Glomerular visceral epithelial cell (primary cell): Measurements from ENCODE around the gene YTHDF1.
"Not testable (repeated sequence)": the region's sequence is repeated elsewhere in the genome, so short reads cannot be mapped to it uniquely, and the experiment has no call there.

Experiments used
- DNase-seq: peaks from one replicate; pipeline ENCODE4 v3.0.0-alpha.2; 2016; ENCODE audit errors: extremely low spot score

Gene YTHDF1

GRCh38 chr20:63226042-63226943 is 10.4 kb upstream of the YTHDF1 start:
- DNase-seq: peak; percentile 76

GRCh38 chr20:63225082-63225454 is 9.1 kb upstream of the YTHDF1 start:
- no peak for DNase-seq

DNA sequence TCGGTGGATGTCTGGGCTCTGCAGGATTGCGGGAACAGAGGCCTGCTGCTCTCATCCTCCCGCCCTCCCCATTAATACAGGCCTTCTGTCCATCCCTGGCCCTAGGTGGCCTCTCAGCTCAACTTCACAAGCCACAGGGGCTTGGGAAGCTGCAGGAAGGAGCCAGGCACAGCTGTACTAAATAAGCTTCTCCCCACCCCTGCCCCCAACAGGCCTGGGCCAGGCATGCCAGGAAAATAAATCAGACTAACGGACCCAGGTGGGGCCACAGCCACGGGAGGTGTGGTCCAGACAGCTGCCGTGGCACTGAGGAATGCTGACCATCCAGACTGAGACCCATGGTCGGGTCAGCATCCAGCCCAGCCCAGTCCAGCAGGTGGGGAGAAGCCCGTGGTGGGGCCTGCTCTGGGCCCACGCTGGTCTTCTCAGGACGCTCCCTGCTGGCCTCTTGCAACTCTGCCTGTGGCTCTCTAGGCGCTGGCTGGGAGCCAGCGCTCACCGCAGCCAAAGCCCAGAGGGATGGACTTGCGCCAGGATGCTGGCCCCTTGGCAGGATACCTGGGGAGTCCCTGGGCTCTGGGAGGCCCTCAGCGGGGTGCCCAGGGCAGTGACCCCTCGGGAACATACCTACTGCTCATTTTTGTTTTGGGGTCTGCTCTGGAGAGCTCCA is 8.6 kb upstream of the YTHDF1 start:
- peak; percentile 99 for DNase-seq

- DNase-seq: no peak
Measured at GRCh38 chr20:63223826-63224207, 7.9 kb upstream of the YTHDF1 start.

GRCh38 chr20:63223121-63223825 is 7.3 kb upstream of the YTHDF1 start:
- DNase-seq: peak; percentile 57

GRCh38 chr20:63222541-63222940 is 6.6 kb upstream of the YTHDF1 start:
- peak; percentile 35 for DNase-seq

GRCh38 chr20:63221400-63222053 is 5.6 kb upstream of the YTHDF1 start:
- DNase-seq: not testable (repeated sequence)

DNA sequence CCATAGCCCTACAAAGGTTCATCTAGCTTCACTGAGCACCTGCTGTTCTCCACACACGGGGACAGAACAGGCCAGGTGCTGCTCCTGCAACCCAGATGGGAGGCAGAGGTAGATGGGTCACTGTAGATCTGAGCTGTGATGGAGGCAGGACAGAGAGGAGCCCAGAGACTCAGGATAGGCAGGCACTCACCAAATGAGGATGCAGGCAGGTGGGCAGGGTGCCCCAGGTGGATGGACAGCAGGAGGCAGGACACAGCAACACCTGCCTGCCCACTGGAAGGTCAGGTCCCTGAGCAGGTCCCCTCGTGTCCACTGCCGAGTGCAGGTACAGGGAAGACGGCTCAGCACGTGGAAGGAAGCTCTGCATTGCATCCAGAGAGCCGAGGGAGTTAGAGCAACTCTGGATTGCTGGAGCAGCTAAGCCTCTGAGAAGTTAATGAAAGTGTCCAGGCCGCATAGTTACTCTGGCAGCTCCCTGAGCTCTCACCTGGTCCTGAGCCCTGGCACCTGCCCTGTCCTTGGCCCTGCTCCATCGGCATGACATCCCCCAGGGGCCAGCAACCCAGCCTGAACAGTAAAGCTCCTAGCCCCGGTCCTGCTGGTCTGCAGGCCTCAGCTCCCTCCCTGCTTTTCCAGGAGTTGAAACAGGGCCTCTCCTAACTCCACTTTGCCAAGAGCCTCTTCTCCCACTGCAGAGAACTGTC is 4.9 kb upstream of the YTHDF1 start:
- DNase-seq: no peak

DNA sequence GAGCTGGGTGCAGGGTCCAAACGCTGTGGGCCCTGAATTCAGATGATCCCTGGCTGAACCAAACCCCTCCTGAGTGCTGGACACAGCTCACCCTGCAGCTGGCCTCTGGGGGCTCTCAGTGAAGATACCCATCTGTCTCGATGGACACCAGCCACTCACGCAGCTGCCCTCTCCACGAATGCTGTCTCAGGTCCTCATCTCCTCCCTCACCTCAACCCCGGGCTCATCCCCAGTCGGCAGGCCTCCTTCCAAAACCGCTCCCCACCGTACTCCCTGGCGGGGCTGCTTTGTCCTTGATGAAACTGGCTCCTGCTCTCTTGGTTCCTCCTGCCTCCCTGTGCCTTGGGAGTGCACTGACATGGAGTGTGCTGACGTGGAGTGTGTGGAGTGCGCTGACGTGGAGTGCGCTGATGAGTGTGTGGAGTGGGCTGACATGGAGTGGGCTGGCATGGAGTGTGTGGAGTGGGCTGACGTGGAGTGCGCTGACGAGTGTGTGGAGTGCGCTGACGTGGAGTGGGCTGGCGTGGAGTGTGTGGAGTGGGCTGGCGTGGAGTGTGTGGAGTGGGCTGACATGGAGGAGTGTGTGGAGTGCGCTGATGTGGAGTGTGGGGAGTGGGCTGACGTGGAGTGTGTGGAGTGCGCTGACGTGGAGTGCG is 4.1 kb upstream of the YTHDF1 start:
- DNase-seq: no peak

DNA sequence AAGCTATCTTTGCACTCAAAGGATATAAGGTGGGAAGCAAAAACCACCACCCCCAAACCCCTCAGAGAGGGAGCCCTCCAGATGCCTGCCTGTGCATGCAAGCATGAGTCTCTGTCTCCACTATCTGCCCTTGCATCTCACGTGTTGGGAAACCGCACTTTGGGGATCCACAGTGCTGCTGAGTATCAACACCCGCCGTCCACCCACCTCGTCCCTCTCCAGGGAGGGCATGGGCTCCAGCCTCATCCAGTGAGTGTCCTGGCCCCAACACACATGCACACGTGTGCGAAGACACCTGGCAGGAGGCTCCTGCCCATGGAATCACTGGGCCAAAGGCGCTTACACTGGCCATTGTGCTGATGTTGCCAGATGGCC is 3.5 kb upstream of the YTHDF1 start:
- DNase-seq: no peak

DNA sequence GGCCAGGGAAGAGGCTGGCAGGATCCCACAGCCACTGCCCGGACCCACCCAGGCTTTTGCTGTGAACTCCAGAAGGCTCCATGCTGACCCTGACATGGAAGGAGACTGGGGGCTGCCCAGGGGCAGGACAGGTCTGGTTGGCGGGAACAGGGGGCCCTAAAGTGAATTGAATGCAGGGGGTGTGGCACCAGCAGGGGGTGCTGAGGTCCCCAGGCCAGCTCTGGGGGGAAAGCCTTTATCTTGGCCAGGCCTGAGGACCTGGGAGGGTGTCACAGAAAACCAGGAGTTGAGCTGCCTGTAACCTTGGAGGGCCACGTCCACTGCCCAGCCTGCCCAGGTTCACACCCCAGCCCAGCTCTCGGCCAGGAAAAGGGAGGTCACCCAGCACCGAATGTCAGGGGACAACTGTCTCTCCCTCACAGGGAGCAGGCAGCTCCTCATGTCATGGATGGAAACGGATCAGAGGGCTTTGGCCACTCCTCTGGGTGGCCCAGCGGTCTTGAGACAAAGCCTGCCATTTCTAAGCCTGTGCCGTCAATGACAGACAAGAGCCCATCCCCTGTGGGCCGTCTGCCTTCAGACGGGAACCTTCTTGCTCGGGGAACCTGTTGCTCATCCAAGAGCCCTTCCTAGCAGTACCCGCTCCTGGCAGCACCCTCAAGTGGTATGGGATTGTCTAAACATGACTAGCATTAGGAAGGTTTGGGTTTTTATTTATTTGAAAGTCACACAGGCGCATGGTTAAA is 2.9 kb upstream of the YTHDF1 start:
- no peak for DNase-seq

DNA sequence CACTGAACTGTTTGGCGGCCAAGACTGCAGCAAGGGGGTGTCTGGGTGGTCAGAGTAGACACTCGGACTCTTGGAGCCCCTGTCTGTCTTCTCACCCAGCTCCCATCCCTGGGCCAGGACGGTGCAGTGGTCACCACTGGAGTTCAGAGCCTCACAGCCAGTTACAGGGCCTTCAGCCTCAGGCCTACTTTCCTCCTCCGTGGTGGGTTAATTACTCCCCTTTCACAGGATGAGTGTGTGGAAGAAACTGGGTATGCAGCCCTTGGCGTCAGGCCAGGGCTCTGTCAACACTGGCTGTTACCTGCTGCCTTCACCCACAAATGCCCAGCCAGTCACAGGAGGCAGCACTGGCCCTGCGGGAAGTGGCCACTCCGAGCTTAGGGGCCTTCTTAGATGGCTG is 1.8 kb upstream of the YTHDF1 start:
- DNase-seq: peak; percentile 51

GRCh38 chr20:63216849-63217471 is 1.0 kb upstream of the YTHDF1 start:
- DNase-seq: no peak

- DNase-seq: peak; percentile 78
Measured at GRCh38 chr20:63215101-63216040, 560 bp downstream of the YTHDF1 start.

DNA sequence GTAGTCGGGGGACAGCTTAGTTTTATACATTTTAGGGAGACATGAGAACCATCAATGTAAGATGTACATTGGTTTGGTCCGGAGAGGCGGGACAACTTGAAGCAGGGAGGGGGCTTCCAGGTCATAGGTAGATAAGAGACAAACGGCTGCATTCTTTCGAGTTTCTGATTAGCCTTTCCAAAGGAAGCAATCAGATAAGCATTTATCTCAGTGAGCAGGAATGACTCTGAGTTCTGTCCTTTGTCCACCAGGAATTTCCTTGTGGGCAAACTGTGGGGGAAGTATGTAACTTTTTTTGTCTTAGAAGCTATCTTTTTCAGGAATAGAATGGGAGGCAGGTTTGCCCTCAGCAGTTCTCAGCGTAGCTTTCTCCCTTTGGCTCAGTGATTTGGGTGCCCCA is 1.4 kb downstream of the YTHDF1 start:
- DNase-seq: no peak

DNA sequence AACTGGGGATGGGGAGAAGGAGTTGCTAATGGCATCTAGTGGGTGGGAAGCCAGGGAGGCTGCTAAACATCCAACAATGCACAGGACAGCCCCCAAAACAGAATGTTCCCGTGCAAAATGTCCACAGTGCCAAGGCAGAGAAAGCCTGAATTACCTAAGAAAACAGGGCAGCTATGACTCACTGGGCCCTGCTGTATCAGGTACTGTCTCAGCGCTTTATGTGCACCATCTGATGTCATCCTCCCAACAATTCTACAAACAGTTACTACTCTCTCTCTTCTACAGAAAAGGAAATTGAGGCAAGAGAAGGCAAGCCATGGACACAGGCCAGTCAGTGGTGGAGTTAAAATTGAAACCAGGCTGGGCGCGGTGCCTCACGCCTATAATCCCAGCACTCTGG is 3.1 kb downstream of the YTHDF1 start:
- no peak for DNase-seq

- DNase-seq: no peak
Measured at GRCh38 chr20:63212393-63212730, 3.6 kb downstream of the YTHDF1 start.

DNA sequence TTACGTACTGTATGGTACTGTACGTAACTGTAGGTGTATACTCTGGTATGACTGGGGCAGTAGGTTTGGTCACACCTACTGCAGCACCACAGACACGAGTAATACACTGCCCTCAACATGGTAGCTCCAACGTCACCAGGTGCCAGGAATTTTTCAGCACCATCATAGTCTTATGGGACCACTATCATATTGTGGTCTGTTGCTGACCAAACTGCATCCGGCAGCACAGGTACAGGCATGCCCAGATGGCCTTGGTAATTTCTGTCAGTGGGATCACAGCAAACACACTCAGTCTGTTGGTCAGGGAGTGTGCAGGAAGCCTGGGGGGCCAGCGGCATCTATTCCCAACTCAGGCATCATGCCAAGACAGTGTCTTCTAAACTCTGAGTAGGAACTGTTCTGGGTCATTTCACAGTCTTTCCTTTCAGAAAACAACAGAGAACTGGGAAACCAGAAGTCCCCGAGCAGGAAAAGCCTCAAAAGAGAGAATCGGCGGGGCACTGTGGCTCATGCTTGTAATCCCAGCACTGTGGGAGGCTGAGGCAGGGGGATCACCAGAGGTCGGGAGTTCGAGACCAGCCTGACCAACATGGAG is 5.8 kb downstream of the YTHDF1 start:
- peak; percentile 32 for DNase-seq
